ENCODE data around the gene NUP210. TPM values are rescaled to one million over a fixed set of nuclear protein-coding genes. Genes with fewer than 3 reads are reported as not detected.
A peak's percentile ranks its signal among the peaks of the same experiment; 100 is the strongest.
"Not testable (repeated sequence)": the region's sequence is repeated elsewhere in the genome, so short reads cannot be mapped to it uniquely, and the experiment has no call there.

The NUP210 gene
- total and polyA plus RNA-seq, 2 experiments from 2014 or later: 13.8 to 73.9 TPM

DNA sequence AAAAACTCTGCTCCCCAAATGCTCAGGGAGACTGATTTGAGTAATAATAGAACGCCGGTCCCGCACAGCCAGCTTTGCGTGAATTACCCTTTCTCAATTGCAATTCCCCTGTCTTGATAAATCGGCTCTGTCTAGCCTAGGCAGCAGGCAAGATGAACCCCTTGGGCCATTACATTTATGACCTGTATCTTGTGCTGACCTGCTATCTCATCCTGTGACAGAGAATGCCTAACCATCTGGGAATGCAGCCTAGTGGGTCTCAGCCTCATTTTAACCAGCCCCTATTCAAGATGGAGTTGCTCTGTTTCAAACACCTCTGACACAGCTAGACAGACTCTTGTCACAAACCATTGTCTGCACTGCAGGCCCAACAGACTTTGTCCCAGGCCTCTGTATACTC lies 13.8 kb upstream of the NUP210 start:
- H3K4me3 ChIP-seq: no peak overlapping the region
- Mint-ChIP-seq H3K4me3 (no peak overlapping the region), H3K27me3 (ENCODE audit: insufficient read depth, low read depth, poor library complexity) (peaks cover 3% of the 10 kb centered on the region), H3K27ac (no peak overlapping the region), H3K9me3 (peaks cover 21% of the 10 kb centered on the region; the same call in 2 of the 3 replicates), H3K36me3 (ENCODE audit: low read depth) (peaks cover 3% of the 10 kb centered on the region; the same call in 1 of the 3 replicates), H3K4me1 (peaks cover 10% of the 10 kb centered on the region; the same call in 1 of the 3 replicates)
- DNase-seq (ENCODE audit: low spot score) (no peak), ATAC-seq (no peak)
- H3K79me2 ChIP-seq (replicated peaks; ENCODE audit: insufficient read depth): no peaks in the 10 kb centered on the region
- H4K20me1 ChIP-seq (replicated peaks; ENCODE audit: insufficient read depth): no peaks in the 10 kb centered on the region
- TF ChIP-seq, protein P1, sequence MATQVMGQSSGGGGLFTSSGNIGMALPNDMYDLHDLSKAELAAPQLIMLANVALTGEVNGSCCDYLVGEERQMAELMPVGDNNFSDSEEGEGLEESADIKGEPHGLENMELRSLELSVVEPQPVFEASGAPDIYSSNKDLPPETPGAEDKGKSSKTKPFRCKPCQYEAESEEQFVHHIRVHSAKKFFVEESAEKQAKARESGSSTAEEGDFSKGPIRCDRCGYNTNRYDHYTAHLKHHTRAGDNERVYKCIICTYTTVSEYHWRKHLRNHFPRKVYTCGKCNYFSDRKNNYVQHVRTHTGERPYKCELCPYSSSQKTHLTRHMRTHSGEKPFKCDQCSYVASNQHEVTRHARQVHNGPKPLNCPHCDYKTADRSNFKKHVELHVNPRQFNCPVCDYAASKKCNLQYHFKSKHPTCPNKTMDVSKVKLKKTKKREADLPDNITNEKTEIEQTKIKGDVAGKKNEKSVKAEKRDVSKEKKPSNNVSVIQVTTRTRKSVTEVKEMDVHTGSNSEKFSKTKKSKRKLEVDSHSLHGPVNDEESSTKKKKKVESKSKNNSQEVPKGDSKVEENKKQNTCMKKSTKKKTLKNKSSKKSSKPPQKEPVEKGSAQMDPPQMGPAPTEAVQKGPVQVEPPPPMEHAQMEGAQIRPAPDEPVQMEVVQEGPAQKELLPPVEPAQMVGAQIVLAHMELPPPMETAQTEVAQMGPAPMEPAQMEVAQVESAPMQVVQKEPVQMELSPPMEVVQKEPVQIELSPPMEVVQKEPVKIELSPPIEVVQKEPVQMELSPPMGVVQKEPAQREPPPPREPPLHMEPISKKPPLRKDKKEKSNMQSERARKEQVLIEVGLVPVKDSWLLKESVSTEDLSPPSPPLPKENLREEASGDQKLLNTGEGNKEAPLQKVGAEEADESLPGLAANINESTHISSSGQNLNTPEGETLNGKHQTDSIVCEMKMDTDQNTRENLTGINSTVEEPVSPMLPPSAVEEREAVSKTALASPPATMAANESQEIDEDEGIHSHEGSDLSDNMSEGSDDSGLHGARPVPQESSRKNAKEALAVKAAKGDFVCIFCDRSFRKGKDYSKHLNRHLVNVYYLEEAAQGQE (IDR thresholded peaks at IDR 0.05; ENCODE audit: unreplicated experiment): no peak
- no peak for TF ChIP-seq JUNB (IDR thresholded peaks at IDR 0.05; ENCODE audit: unreplicated experiment)
- no peak for TF ChIP-seq EZH2phosphoT487 (IDR thresholded peaks at IDR 0.05; ENCODE audit: unreplicated experiment)
- no peaks in the 10 kb centered on the region for H3K9me2 ChIP-seq (ENCODE audit: insufficient read depth)
- peak overlapping the region; percentile 86 for H2AFZ ChIP-seq
- no peak overlapping the region for H3K4me2 ChIP-seq
- H3K27ac ChIP-seq (ENCODE audit: low read depth): no peak overlapping the region
- no peaks in the 10 kb centered on the region for H3F3A ChIP-seq (replicated peaks; ENCODE audit: low read depth)
- no peaks in the 10 kb centered on the region for H3K27me3 ChIP-seq (ENCODE audit: insufficient read depth)
- no peaks in the 10 kb centered on the region for H3K36me3 ChIP-seq (ENCODE audit: insufficient read depth)
- no peaks in the 10 kb centered on the region; the same call in 1 of the 2 replicates for H3K4me1 ChIP-seq (ENCODE audit: insufficient read depth)

DNA sequence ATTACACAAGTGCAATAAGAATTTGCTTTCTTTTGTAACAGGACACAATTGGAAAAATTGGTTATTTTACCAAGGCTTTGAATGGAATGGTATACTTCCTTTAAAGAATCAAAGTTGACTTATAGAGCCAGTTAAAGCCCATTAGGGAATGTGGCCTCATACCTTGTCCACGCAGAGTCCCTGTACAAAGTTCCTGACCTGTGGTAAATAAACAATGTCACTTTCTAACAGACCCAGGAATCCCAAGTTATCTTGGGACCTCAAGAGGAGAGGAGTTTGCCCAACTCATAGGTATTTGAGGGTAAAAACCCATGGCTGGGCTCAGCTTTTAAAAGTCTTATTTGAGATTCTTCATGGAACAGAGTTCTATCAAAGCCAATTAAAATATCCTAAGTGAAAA lies 12.0 kb upstream of the NUP210 start:
- Mint-ChIP-seq H3K4me3 (no peak overlapping the region), H3K4me1 (peaks cover 10% of the 10 kb centered on the region; the same call in 2 of the 3 replicates), H3K27ac (no peak overlapping the region), H3K36me3 (ENCODE audit: low read depth) (peaks cover 3% of the 10 kb centered on the region; the same call in 1 of the 3 replicates), H3K9me3 (peaks cover 21% of the 10 kb centered on the region; the same call in 2 of the 3 replicates), H3K27me3 (ENCODE audit: insufficient read depth, low read depth, poor library complexity) (peaks cover 3% of the 10 kb centered on the region)
- Histone ChIP-seq H3K36me3 (ENCODE audit: insufficient read depth) (no peaks in the 10 kb centered on the region), H3K27me3 (ENCODE audit: insufficient read depth) (no peaks in the 10 kb centered on the region), H3K9me2 (ENCODE audit: insufficient read depth) (no peaks in the 10 kb centered on the region), H3K4me1 (ENCODE audit: insufficient read depth) (no peaks in the 10 kb centered on the region; the same call in 1 of the 2 replicates), H2AFZ (no peak overlapping the region), H3K4me3 (no peak overlapping the region), H3K27ac (ENCODE audit: low read depth) (no peak overlapping the region), H3F3A (replicated peaks; ENCODE audit: low read depth) (no peaks in the 10 kb centered on the region), H3K4me2 (no peak overlapping the region), H4K20me1 (replicated peaks; ENCODE audit: insufficient read depth) (no peaks in the 10 kb centered on the region), H3K79me2 (replicated peaks; ENCODE audit: insufficient read depth) (no peaks in the 10 kb centered on the region)
- ATAC-seq (no peak), DNase-seq (ENCODE audit: low spot score) (no peak)
- no peak for TF ChIP-seq JUNB (IDR thresholded peaks at IDR 0.05; ENCODE audit: unreplicated experiment)

DNA sequence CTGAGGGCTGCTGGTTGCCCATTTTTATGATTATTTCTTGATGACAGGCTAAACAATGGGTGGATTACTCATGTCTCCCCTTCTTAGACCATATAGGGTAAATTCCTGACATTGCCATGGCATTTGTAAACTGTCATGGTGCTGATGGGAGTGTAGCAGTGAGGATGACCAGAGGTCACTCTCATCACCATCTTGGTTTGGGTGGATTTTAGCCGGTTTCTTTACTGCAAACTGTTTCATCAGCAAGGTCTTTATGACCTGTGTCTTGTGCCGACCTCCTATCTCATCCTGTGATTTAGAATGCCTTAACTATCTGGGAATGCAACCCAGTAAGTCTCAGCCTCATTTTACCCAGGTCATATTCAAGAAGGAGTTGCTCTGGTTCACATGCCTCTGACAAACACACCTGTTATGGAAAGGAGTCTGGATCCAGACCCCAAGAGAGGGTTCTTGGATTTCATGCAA lies 10.3 kb upstream of the NUP210 start:
- not testable (repeated sequence) for DNase-seq (ENCODE audit: low spot score); H3K4me3 ChIP-seq; H3K4me1 Mint-ChIP-seq; H3K79me2 ChIP-seq (replicated peaks; ENCODE audit: insufficient read depth); H4K20me1 ChIP-seq (replicated peaks; ENCODE audit: insufficient read depth); H3K27me3 ChIP-seq (ENCODE audit: insufficient read depth); H3K9me2 ChIP-seq (ENCODE audit: insufficient read depth); H3K4me2 ChIP-seq; ATAC-seq; H3K27me3 Mint-ChIP-seq (ENCODE audit: insufficient read depth, low read depth, poor library complexity); H3K27ac Mint-ChIP-seq; H3F3A ChIP-seq (replicated peaks; ENCODE audit: low read depth); H3K27ac ChIP-seq (ENCODE audit: low read depth); H3K4me3 Mint-ChIP-seq; H3K4me1 ChIP-seq (ENCODE audit: insufficient read depth); H3K36me3 ChIP-seq (ENCODE audit: insufficient read depth); H2AFZ ChIP-seq; H3K36me3 Mint-ChIP-seq (ENCODE audit: low read depth)
- peaks cover 23% of the 10 kb centered on the region; the same call in 2 of the 3 replicates for H3K9me3 Mint-ChIP-seq

All from GM23338 (cell line).